HL-60/S4 (cell line): ENCODE measurements around the gene CASP4.

Experiments
- in situ Hi-C: fragments of 300-500 bp; cut with MboI; formaldehyde crosslinking; loops from 2 replicates; pipeline ENCODE4 v1.14.3; 2022; ENCODE audit warnings: low sequenced_read_pairs

Gene CASP4

DNA sequence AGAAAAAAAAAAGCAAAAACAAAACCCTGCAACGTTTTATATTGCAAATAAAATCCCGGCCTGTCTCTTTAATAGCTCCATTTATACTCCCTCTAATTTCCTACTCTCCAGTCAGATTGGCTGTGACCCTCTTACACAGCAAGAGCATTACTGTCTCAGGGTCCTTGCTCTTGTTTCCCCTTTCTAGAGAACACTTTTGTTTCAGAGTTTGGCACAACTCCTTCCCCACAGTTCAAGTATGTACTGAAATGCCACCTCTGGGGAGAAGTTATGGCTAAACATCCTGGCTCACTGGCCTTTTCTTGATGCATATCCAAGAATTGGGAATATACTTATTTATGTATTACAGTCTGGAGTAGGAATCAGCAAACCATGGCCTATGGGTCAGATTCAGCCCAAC is 72.7 kb downstream of the CASP4 start:
- in situ Hi-C loops, result no loop called here

DNA sequence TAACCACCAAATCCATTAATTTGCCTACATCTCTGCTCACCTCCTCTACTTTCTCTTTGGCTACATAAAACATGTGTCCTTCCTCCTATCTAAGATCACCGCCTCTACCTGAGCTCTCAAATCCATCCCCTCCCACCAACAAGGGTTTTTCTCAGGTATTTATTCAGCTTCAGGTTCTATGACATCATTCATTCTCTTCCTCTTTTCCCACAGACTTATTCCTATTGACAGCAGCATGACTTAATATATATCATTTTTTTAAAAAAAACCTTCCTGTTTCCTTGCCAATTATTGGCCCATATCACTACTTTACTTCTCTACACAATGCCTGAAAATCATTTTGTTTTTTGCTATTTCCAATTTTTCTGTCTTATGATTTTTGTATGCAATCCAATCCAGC is 74.5 kb downstream of the CASP4 start:
- in situ Hi-C loops, result no loop called here
